HG02973 (cell line): ENCODE measurements around the gene TSPEAR.

ENCODE experiments used
- ATAC-seq: cut with Tn5 transposase; IDR thresholded peaks from one replicate; pipeline ENCODE4 v1.9.1; 2021; ENCODE audit warnings: moderate library complexity; ENCODE audit not compliant: unreplicated experiment

The TSPEAR gene

DNA sequence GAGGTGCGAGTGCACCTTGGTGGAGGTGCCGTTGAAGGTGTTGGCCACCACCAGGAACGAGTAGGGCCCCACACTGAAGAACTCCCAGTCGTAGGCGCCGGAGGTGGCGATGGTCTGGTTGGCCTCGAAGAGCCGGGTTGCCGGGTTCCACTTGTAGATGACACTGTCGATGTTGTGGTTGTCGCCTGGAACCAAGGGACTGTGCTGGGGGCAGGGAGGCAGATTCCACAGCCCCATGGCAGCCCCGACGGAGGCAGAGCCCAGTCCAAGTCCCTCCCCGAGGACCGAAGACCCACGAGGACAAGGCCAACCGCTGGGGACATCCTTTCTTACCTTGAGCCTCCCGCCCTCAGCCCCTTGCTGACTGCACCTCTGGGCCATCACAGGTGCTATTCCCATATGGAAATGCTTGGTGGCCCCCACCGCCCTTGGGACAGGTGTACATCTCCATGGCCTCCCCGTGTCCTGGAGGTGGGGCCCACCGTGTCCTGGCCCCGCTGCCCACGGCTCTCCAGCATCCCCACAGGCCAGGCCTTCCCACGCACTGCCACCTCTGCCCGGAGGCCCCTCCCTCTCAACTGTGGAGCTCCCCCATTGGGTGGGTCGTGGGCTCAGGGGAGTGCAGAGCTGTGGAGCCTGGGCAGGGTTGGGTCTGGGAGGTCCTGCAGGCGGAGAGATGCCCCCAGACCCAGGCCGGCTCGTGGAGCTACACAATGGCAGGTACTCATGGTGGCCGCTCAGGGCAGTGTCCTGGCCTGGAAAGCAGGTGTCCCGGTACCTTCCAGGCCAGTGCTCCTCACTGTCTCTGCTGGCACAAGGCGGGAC is 189.2 kb downstream of the TSPEAR start:
- no peak for ATAC-seq

DNA sequence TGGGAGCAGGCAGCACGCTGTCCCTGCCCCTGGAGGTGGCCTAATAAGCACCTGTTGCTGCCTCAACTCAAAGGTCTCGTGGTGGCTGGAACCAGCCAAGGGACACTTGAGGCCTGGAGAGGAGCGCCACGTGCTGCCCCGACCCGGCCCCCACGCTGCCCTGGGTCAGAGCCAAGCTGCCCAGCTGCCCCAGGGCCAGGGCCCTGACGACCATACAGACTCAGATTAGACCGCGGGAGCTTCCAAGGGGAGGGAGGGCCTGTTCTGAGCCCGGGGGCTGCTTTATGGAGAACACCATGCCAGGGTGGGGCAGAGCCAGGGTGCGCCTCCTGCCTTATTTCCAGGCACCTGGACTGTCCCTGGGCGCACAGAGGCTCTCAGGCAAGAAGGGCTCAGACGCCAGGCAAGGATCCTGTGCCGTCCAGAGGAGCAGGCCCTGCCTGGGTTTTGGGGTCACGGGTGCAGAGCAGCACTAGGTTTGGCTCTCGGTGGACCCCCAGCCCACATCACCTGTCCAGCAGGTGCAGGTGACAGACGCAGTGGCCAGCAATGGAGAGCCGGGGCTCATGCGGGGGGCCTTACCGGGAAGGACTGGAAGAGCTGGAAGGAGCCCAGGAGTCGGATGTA is 190.0 kb downstream of the TSPEAR start:
- no peak for ATAC-seq

DNA sequence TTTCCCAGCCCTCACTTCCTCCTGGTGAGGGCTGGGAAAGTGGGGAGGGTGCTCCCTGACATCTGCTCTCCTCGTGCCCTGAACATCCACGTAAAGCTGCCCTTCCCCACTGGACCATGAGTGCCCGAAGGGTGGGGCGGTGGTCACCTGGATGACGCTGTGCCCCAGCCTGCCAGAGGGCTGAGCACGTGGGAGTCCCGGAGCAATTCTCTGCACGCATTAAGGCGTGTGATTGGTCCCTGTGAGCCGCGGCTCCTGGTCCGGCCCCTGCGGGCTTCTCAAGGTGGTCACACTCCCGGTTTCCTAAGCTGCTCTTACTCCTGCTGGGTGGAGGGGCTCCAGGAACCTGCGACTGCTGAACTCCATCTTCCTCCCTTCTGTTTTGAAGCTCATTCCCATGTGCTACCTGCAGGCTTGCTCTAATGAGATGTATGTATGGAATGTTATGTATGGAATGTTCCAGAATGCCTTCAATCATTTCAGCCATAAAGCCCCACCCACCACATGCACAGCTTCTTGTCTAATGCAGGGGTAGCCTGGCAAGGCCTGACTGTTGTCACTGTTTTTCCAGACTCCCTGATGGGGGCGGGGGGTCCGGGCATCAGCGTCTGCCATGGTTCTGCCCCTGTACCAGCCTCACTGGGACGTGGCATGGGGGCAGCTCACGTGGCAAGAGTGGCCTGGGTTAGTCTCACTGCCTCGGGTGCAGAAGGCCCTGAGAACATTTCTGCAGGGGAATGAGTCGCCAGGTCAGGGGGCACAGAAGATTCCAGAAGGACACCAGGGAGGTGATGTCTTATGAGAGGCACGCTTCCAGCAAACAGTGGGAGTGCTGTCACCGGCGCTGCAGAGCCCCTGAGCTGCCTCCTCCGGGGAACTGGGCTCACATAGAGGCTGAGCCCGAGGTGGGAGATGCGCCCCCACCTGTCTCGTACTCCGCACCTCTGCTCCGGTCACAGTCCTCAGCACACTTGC is 190.8 kb downstream of the TSPEAR start:
- ATAC-seq = no peak

DNA sequence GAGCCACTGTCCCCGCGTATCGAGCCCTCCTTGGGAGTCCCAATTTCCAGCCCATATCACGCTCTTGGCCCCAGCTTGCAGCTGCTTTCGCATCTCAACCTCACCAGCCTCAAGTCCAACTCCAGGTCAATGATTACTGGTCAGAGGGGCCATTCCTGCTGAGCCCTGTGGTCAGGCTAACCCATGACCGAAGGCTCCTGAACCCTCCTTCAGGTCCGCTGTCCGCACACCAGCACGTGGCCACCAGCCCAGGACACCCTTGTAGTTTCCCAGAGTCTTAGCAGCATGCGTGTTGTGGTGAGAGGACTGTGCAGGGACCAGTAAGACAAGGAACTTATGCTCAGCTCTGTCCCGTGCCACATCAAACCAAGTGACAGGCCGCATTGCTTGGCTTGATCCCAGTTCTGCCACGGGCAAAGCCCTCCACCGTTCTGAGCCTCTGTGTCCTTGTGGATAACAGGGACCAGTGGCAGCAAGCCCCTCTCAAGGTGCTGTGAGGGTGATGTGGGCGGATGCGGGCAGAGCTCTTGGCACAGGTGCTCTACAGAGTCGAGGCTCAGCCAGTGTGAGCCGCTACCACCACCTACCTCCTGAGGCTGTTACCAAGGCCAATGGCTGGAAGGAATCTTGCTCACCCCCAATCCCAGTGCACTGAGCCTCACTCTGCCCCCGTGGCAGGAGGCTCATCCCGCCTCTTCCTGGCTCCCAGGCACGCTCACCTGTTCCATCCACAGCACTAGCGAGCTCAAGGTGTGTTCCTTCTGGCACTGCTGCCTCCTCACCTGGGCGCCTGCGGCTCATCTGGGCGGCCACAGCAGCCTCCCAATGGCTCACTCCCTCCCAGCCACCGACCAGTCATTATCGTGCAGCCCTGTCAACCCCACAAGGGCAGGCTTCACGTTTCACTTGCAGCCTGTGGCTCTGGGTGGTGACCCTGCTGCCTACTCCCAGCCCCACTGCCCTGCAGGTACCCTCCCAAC is 191.7 kb downstream of the TSPEAR start:
- ATAC-seq = no peak

DNA sequence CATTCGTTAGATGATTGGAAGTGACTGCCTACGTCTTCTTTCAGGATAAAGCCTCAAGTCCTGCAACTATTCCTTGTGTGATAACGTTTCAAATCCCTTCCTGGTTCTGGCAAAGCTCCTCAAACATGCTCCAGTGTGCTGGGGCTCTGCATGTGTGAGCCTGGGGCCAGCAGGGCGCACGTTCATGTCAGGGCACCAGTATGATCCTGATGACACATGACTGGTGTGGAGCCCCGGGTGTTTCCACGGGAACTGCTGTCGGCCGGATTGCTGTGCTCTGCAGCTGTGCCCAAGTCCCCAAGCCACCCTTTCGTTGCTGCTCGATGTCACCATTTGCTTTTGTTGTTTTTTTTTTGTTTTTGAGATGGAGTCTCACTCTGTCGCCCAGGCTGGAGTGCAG is 192.7 kb downstream of the TSPEAR start:
- ATAC-seq = no peak

DNA sequence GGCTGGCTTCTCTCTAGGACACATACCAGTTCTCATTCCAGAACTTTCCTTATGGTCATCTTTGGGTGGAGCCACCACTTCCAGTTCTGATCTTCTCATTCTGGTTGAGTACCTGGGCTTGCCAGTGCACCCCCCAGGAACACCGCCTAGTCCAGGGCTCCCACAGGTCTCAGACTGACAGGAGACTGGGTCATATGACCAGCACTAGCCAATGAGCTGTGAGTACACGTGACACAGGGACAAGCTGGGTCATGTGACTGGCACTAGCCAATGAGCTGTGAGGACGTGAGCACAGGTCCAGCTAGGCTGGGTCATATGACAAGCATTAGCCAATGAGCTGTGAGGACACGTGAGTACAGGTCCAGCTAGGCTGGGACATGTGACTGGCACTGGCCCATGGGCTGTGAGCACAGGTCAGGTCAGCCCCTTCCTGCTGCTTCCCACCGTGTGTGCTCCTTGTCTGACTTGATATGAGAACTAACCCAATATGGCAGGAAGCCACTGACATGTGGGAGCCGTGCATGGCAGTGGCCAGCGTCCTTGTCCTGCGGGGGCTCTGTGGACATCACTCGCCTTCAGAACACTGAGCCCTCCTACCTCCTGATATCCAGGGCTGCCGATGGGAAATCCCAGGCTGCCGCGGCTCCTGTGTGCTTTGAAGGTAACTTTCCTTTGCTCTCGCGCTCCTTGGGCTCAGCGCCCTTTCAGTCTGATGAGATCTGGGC is 194.0 kb downstream of the TSPEAR start:
- no peak for ATAC-seq

DNA sequence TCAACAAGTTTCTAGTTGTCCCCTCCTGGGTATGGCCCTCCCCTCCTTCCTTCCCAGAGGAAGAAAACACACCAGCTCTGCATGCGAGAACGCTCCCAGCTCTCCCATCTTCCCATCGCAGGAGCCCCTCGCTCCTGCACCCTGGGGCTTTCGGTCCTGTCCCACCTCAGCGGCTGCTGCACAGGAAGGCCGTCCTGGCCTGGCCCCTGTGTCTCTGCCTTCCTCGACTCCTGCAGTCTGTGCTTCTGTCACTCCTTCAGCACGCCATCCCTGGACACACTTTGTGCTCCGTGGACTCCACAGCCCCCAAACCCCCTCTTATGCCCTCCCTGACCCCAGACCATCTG is 194.6 kb downstream of the TSPEAR start:
- ATAC-seq = no peak

DNA sequence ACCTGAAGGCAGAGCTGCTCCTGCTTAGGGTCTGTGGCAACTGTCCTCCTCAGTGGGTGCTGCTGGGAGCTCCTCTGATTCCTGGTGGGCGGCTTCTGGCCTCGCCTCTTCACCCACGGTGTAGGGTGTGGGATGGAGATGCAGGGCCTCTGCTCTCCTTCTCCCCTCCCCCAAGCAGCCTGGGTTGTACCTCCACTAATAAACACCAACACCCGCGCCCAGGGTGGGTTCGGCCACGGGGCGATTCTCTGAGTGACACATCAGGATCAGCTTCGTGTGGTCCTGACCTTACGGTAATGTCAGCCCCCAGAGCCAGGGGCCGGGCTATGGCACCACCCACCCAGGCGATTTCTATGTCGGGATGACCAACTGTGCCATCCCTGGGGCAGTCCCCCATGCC is 195.0 kb downstream of the TSPEAR start:
- ATAC-seq = no peak

DNA sequence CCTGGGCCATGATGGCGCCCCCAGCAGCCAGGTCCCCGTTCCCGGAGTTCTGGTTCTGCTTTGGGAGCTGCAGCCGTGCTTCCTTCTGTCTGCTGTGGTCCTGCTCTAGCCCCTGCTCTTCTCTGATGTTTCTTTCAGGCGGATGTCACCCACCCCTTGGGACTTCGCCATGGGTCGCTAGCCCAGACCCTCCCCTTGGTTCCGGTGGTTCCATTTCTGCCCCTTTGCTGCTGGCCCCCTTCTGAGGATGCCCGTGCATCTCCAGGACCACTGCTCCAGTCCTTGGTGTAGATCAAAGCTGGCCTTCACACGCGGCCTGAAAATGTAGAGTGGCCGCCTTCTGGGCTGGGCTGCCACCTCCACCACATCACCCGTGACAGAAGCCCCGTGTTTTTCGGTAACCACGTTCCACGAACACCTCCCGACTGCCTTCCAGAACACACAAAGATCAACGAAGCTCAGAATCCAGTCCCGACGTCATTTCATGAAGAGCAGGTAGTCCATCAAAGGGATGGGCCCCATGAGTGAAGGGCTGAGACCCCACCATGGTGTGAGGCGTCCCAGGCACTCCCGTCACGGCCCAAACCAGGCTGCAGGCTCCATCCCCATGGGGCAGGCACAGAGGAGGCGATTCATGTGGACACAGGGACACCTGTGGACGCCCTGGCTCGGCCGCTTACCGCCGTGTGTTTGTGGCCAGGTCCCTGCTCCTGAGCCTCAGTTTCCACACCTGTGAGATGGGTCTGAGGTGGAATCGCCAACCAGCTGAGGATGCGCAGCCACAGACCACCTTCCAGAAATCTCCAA is 195.8 kb downstream of the TSPEAR start:
- ATAC-seq = no peak

DNA sequence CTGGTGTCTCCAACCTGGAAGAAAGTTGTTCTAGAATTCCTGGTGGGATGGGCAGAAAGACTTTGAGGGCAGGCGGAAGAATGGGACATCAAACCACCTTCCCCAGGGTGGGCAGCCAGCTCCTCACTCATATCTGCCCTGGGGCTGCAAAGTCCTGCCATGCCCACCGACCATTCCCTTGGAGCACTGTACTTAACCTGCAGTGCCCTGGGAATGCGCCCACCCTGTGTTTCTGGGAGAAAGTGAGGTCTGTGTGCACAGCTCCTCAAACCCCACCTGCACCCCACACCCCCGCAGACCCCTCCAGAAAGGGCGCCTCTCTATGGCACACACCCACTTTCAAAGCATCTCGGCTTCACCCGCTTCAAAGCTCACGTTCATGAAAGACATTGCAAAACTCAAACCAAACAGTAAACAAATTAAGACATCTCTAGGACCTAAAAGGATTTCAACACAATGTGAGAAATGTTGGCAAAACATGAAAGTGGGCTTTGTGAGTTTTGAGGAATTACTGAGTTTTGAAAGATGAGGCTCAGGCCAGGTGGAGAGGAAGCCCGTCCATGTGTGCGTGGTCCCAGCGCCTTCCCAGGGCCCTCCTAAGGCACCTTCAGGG is 196.5 kb downstream of the TSPEAR start:
- ATAC-seq = no peak

DNA sequence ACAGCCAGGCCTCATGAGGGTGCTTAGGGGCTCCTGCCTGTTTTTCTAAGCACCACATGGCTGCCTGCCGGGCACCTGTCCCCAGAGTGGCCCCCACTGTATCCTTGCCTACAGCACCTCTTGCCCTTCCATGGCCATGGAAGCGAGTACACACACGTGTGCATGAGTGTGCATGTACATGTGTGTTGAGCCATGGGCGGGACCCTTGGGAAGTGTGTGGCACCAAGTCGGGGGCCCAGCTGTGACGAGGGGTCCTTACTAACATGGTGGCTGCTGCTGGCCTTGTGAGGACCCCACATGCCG is 197.2 kb downstream of the TSPEAR start:
- ATAC-seq = no peak

DNA sequence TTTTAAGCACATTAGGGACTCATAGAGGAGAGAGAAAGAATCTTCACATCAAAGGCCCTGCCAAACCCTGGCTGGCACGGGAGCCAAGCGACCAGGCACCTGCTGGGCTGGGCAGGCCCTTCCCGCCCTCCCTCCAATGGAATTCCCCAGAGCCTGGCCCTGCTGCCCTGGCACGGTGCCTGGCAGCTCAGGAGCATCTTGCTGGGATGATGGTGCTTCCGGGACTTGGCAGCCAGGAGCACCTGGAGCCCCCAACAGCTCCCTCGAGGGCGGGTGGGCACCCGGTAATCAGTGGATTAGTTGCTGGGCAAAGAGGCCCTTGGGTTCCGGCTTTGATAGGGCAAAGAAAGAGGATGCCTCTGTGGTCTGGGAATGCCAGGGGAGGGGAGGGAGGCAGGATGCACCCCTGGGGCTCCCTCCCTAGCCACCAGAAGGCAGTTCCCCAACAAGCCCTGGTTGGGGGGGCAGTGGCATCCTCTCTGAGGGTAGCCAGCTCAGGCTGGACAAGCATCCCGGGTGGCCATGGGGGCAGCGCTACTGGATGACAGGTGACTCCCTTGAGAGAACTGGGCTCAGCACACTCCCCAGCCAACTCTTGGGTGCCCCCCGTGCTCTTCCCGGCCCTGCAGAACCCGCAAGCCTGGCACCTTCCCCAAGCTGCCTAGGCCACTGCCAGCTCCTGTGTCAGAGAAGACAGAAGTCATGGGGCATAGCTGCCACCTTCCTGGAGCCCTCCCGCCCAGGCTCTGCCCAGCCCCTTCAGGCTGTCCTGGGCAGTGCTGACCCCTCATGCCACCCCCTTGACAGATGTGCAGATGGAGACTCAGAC is 197.8 kb downstream of the TSPEAR start:
- ATAC-seq = no peak

DNA sequence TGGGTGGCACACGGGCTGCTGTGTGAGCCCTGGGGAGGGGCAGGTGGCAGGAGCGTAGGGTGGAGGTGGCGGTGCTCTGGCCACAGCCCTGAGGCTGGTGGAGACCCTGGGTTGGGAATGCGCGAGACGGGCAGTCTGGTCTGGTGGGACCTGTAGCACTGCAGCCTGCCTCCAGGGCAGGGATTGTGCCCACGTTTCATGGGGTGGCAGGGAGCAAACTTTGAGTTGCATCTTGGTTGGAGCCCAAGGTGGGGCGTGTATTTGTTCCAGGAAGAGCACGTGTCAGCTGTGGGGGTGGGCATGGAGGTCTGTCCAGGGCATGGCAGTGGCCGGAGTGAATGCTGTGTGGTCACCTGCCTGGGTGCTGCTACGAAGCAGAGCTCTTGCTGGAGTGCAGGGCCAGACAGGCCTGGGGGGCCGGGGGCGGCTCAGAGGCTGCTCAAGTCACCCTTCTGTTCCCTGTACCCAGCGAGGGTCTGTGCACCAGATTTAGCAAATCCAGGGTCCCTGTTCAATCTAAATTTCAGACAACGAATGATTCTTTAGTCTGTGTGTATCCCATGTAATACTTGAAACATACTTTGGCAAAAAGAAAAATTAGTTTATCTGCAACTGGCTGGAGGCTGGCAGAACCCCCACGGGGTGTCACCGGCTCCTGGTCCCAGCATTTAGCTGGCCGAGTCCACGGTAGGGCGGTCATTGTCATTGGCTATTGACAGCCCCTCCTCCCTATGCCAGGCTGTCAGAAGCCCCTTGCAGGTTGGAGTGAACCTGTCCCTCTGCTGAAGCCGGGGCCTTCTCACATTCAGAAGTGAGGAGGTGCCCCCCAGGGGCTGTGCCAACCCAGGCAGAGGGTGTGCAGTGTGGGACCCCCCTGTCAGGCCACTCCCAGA is 198.6 kb downstream of the TSPEAR start:
- ATAC-seq = no peak

DNA sequence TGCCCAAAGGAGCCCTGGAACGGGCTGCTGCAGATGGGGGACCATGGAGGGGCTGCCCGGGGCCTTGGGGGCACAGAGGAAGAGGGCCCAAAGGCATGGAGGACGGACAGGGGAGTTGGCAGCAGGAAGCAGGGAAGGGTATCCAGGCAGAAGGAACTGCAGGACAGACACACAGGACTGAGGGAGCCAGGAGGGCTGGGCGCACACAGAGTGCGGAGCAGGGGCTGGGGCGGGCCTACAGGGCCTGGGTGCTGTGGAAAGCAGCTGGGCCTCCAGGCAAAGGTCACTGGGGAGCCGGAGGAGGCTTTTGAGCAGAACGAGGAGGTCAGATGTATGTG is 199.5 kb downstream of the TSPEAR start:
- ATAC-seq = no peak

DNA sequence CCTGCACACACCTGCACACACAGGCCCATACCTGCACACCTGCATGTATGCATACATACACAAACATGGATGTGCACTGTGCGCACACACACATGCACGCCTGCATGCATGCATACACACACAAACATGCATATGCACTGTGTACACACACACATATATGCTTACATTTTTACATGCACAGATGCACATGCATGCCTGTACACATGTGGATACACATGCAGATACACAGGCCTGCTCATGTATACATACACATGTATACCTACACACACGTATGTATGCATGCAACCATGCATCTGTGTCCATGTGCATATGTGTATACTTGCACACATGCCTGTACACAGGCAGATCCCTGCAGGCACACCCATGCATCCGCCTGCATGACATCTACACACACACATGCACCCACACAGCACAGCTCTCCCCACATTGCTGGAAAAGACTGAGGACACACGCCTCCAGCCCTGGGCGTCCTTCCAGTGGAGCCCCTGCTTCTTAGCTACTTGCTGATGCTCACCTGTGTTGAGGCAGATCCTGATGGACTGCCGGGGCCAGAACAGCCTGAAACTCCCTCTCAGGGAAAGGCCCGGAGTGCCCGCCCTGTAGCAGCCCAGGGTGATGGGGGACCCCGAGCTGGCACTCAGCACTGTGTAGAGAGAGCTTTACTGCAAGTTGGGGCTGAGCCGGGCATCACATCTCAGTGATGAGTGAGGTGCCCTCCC is 200.0 kb downstream of the TSPEAR start:
- ATAC-seq = no peak

DNA sequence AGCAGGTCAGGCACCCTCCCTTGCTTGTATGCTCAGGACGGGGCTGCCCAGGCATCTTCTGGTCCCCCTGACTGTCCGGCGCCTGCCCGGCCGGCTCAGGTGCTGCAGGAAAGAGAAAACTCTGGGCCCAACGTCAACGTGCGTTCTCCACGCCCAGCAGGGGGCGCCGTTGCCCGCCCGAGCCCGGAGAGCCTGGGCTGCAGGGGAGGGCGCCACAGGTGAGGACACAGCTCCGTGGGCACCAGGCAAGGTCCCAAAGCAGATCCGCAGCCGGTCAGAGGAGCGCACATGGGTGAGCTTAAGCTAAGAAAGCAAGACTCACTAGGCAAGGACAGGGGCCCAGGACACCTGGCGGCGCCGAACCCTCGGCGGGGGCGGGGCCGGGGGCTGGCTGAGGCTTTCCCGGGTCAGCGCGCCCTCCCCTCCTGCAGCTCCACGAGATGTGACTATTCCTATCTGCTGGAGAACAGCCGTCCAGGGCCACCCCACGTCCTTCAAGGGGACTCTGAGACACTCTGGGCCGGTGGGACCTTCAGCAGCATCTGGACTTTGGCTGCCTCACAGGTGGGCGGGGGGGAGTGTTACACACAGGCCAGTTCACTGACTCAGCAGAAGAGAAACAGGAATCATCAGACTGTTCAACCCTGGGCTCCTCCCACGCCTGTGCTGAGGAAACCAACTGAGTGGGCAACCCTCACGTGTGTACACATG is 200.7 kb downstream of the TSPEAR start:
- ATAC-seq = no peak
